ENCODE measurements around the gene PET100. TPM values are rescaled to one million over a fixed set of nuclear protein-coding genes. Genes with fewer than 3 reads are reported as not detected.

PET100 gene
- polyA plus RNA-seq, 1 donor from 2014 or later, result 105 TPM

GRCh38 chr19:7597689-7598088 lies 31.9 kb upstream of the PET100 start:
- no peaks in the 10 kb centered on the region for H3K9me2 ChIP-seq (ENCODE audit: insufficient read depth, low read length)
- H3K4me3 ChIP-seq (ENCODE audit: low read length), result peak overlapping the region; percentile 93
- no peak overlapping the region for H3K27ac ChIP-seq (ENCODE audit: low read length)
- no peak overlapping the region for H2AFZ ChIP-seq (ENCODE audit: low read depth, low read length)
- no peaks in the 10 kb centered on the region for H3K27me3 ChIP-seq (ENCODE audit: insufficient read depth, low read depth, low read length)
- H3F3A ChIP-seq (ENCODE audit: insufficient read depth, low read length, poor library complexity, severe bottlenecking), result no peaks in the 10 kb centered on the region
- no peaks in the 10 kb centered on the region for H3K36me3 ChIP-seq (ENCODE audit: insufficient read depth, low read length)
- no peaks in the 10 kb centered on the region for H4K20me1 ChIP-seq (ENCODE audit: insufficient read depth)
- H3K9ac ChIP-seq (ENCODE audit: low read length), result no peak overlapping the region
- H3K9me3 ChIP-seq (ENCODE audit: low read length), result no peaks in the 10 kb centered on the region
- no peak for TF ChIP-seq EZH2 (IDR thresholded peaks at IDR 0.05; ENCODE audit: borderline replicate concordance, insufficient read depth, low read length, poor library complexity, severe bottlenecking)
- no peak for TF ChIP-seq EP300 (conservative IDR thresholded peaks at IDR 0.05; ENCODE audit: poor library complexity, severe bottlenecking)
- no peak for TF ChIP-seq SMC3 (conservative IDR thresholded peaks at IDR 0.05; ENCODE audit: poor library complexity)
- no peak for TF ChIP-seq TAF1 (IDR thresholded peaks at IDR 0.05; ENCODE audit: low read depth)
- TF ChIP-seq CTCF (IDR thresholded peaks at IDR 0.05; ENCODE audit: poor library complexity, severe bottlenecking), result no peak
- TF ChIP-seq REST (IDR thresholded peaks at IDR 0.05; ENCODE audit: borderline replicate concordance), result no peak
- no peak for TF ChIP-seq POLR2AphosphoS5 (IDR thresholded peaks at IDR 0.05)
- no peak for TF ChIP-seq RAD21 (conservative IDR thresholded peaks at IDR 0.05)
- TF ChIP-seq MXI1 (conservative IDR thresholded peaks at IDR 0.05; ENCODE audit: poor library complexity, severe bottlenecking), result no peak
- no peak overlapping the region for H3K4me2 ChIP-seq (ENCODE audit: low read length)
- peaks cover 21% of the 10 kb centered on the region for H3K79me2 ChIP-seq (replicated peaks; ENCODE audit: insufficient read depth, low read length)

- H3K9ac ChIP-seq (ENCODE audit: low read length), result no peak overlapping the region
- no peak overlapping the region for H2AFZ ChIP-seq (ENCODE audit: low read depth, low read length)
- H3K9me2 ChIP-seq (ENCODE audit: insufficient read depth, low read length), result no peaks in the 10 kb centered on the region
- no peaks in the 10 kb centered on the region for H4K20me1 ChIP-seq (ENCODE audit: insufficient read depth)
- H3K79me2 ChIP-seq (replicated peaks; ENCODE audit: insufficient read depth, low read length), result peaks cover 21% of the 10 kb centered on the region
- TF ChIP-seq TAF1 (IDR thresholded peaks at IDR 0.05; ENCODE audit: low read depth), result no peak
- TF ChIP-seq MXI1 (conservative IDR thresholded peaks at IDR 0.05; ENCODE audit: poor library complexity, severe bottlenecking), result no peak
- TF ChIP-seq CTCF (IDR thresholded peaks at IDR 0.05; ENCODE audit: poor library complexity, severe bottlenecking), result no peak
- TF ChIP-seq EP300 (conservative IDR thresholded peaks at IDR 0.05; ENCODE audit: poor library complexity, severe bottlenecking), result no peak
- no peak for TF ChIP-seq POLR2AphosphoS5 (IDR thresholded peaks at IDR 0.05)
- no peak for TF ChIP-seq EZH2 (IDR thresholded peaks at IDR 0.05; ENCODE audit: borderline replicate concordance, insufficient read depth, low read length, poor library complexity, severe bottlenecking)
- no peak for TF ChIP-seq SMC3 (conservative IDR thresholded peaks at IDR 0.05; ENCODE audit: poor library complexity)
- no peak overlapping the region for H3K27ac ChIP-seq (ENCODE audit: low read length)
- H3K9me3 ChIP-seq (ENCODE audit: low read length), result no peaks in the 10 kb centered on the region
- H3K27me3 ChIP-seq (ENCODE audit: insufficient read depth, low read depth, low read length), result no peaks in the 10 kb centered on the region
- H3K4me2 ChIP-seq (ENCODE audit: low read length), result no peak overlapping the region
- H3K4me3 ChIP-seq (ENCODE audit: low read length), result no peak overlapping the region
- no peaks in the 10 kb centered on the region for H3F3A ChIP-seq (ENCODE audit: insufficient read depth, low read length, poor library complexity, severe bottlenecking)
- H3K36me3 ChIP-seq (ENCODE audit: insufficient read depth, low read length), result no peaks in the 10 kb centered on the region
These were observed 31.4 kb upstream of the PET100 start for GRCh38 chr19:7598180-7598579.

Measured in neural cell (in vitro differentiated cells).